GM21576 (cell line): Measurements from ENCODE around the gene ALG14.
"Not testable (repeated sequence)": the region's sequence is repeated elsewhere in the genome, so short reads cannot be mapped to it uniquely, and the experiment has no call there.

Experiments
- ATAC-seq: cut with Tn5 transposase; IDR thresholded peaks from one replicate; pipeline ENCODE4 v1.9.1; 2021; ENCODE audit warnings: mild to moderate bottlenecking, moderate library complexity; ENCODE audit not compliant: unreplicated experiment

Gene ALG14

GRCh38 chr1:95013950-95014574, 58.7 kb downstream of the ALG14 start:
- no peak for ATAC-seq

GRCh38 chr1:95012389-95012788, 60.4 kb downstream of the ALG14 start:
- no peak for ATAC-seq

- no peak for ATAC-seq
These were observed 62.6 kb downstream of the ALG14 start for GRCh38 chr1:95010158-95010557.

- no peak for ATAC-seq
These were observed 65.1 kb downstream of the ALG14 start for GRCh38 chr1:95007687-95008086.

- ATAC-seq, result no peak
These were observed 66.1 kb downstream of the ALG14 start for GRCh38 chr1:95006681-95007080.

- ATAC-seq, result no peak
These were observed 67.2 kb downstream of the ALG14 start for GRCh38 chr1:95005584-95005983.

GRCh38 chr1:95004013-95004412, 68.7 kb downstream of the ALG14 start:
- ATAC-seq, result no peak

GRCh38 chr1:95003433-95003738, 69.4 kb downstream of the ALG14 start:
- ATAC-seq, result no peak

GRCh38 chr1:95002540-95003432, 70.0 kb downstream of the ALG14 start:
- ATAC-seq, result no peak

GRCh38 chr1:95002164-95002539, 70.6 kb downstream of the ALG14 start:
- ATAC-seq, result no peak

- no peak for ATAC-seq
These were observed 73.2 kb downstream of the ALG14 start for GRCh38 chr1:94999456-95000131.

GRCh38 chr1:94998748-94999147, 74.0 kb downstream of the ALG14 start:
- no peak for ATAC-seq

- ATAC-seq, result no peak
These were observed 74.6 kb downstream of the ALG14 start for GRCh38 chr1:94998114-94998513.

- ATAC-seq, result not testable (repeated sequence)
These were observed 77.2 kb downstream of the ALG14 start for GRCh38 chr1:94995536-94995935.

- no peak for ATAC-seq
These were observed 77.9 kb downstream of the ALG14 start for GRCh38 chr1:94994805-94995204.

- no peak for ATAC-seq
These were observed 78.7 kb downstream of the ALG14 start for GRCh38 chr1:94993931-94994645.

- ATAC-seq, result no peak
These were observed 79.7 kb downstream of the ALG14 start for GRCh38 chr1:94992863-94993563.

- ATAC-seq, result no peak
These were observed 80.6 kb downstream of the ALG14 start for GRCh38 chr1:94992161-94992560.

GRCh38 chr1:94989911-94990473, 82.8 kb downstream of the ALG14 start:
- ATAC-seq, result no peak

- ATAC-seq, result no peak
These were observed 83.4 kb downstream of the ALG14 start for GRCh38 chr1:94989398-94989797.
